HG02970 (cell line): ENCODE results near the gene ZC3HAV1.
"Not testable (repeated sequence)": the region's sequence is repeated elsewhere in the genome, so short reads cannot be mapped to it uniquely, and the experiment has no call there.

Experiments
- ATAC-seq: cut with Tn5 transposase; IDR thresholded peaks from one replicate; pipeline ENCODE4 v1.9.1; 2021; ENCODE audit warnings: mild to moderate bottlenecking, moderate library complexity, moderate number of reproducible peaks; ENCODE audit not compliant: unreplicated experiment, low FRiP score

ZC3HAV1 gene

GRCh38 chr7:139029353-139029752, 80.2 kb downstream of the ZC3HAV1 start:
- no peak for ATAC-seq

- no peak for ATAC-seq
These were observed 83.0 kb downstream of the ZC3HAV1 start for GRCh38 chr7:139026551-139026950.

- ATAC-seq = not testable (repeated sequence)
These were observed 83.7 kb downstream of the ZC3HAV1 start for GRCh38 chr7:139025861-139026260.

DNA sequence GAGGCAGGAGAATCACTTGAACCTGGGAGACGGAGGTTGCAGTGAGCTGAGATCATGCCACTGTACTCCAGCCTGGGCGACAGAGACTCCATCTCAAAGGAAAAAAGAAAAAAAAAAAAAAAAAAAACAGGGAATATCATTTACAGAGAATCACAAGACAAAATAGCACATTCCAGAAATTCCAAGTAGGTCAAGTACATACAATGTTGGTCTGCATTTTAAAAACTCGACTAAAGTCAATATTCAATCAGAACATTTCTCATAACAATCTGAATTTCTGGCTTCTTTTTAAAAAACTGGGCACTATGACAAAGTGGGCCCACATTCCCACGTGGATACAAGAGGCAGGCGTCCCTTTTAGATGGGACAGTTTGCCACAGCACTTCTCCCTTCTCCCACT, 86.4 kb downstream of the ZC3HAV1 start:
- no peak for ATAC-seq

DNA sequence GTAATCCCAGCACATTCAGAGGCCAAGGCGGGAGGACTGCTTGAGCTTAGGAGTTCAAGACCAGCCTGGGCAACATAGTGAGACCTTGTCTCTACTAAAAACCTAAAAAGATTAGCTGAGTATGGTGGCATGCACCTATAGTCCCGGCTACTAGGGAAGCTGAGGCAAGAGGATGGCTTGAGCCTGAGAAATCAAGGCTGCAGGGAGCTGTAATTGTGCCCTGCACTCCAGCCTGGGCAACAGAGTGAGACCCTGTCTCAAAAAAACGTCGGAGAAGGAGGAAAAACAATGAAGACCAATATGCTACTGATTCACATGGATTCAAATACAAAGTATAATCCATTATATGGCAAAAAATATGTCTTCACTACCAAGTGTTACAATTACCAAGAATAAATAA, 87.2 kb downstream of the ZC3HAV1 start:
- ATAC-seq = no peak

- ATAC-seq = no peak
These were observed 90.6 kb downstream of the ZC3HAV1 start for GRCh38 chr7:139018910-139019309.

GRCh38 chr7:139016931-139017511, 92.5 kb downstream of the ZC3HAV1 start:
- no peak for ATAC-seq

DNA sequence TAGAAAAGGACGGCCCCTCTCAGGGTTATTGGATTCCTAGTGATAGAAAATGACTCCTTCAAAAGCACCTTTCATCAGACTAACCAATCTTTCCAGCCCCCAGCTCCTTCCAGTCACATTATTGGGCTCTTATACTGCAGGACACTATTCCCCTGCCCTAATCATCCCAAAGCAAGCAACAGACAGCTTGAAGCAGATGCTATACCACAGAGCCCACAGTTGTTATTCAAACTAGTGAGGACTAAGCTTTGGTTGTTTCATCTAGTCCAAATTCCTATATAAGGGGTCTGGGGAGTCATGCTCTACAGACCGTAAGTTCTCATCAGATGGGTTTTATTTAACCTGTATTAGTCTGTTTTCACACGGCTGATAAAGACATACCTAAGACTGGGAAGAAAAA, 98.1 kb downstream of the ZC3HAV1 start:
- no peak for ATAC-seq

- ATAC-seq = no peak
These were observed 105.0 kb downstream of the ZC3HAV1 start for GRCh38 chr7:139004321-139005090.

DNA sequence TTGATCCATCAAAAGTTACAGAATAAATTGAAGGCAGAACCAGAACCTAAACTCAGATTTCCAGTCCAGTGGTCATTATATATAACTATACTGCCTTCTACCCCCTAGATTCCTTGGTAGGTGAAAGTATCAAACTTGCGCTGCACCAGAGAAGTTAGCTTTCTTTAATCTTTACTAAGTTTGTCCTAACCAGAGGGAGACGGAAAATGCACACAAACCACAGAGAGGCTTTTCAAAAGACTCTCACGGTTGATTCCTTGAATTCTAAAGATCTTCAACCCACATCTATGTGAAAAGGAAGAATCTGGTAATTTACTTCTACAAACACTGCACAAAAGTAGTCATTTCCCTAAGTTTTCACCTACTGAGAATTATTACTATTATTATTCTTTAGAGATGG, 110.1 kb downstream of the ZC3HAV1 start:
- ATAC-seq = no peak
